HAP-1 (cell line): Measurements from ENCODE around the gene DIAPH1.

ENCODE experiments used
- DNase-seq, 2 experiments: peaks; one replicate each; pipeline ENCODE4 v3.0.0-alpha.2; 2016 to 2020; ENCODE audit warnings: low spot score in 2 of 2
- H3K27me3 ChIP-seq: fragments of 250-450 bp; sonication (Bioruptor Pico); 2 replicates; pipeline ENCODE4 v1.5.1; 2020; ENCODE audit warnings: low read depth, mild to moderate bottlenecking, moderate library complexity
- H3K36me3 ChIP-seq: fragments of 250-450 bp; sonication (Bioruptor Pico); replicated peaks from 2 replicates; pipeline ENCODE4 v1.5.1; 2020; ENCODE audit warnings: mild to moderate bottlenecking
- H3K4me1 ChIP-seq: fragments of 250-450 bp; sonication (Bioruptor Pico); 2 replicates; pipeline ENCODE4 v1.5.1; 2020; ENCODE audit warnings: mild to moderate bottlenecking
- H3K4me3 ChIP-seq: fragments of 250-450 bp; sonication (Bioruptor Pico); 2 replicates; pipeline ENCODE4 v1.5.1; 2020; ENCODE audit warnings: mild to moderate bottlenecking, moderate library complexity
- H3K9me3 ChIP-seq: fragments of 250-450 bp; sonication (Bioruptor Pico); 2 replicates; pipeline ENCODE4 v1.5.1; 2020; ENCODE audit warnings: mild to moderate bottlenecking, moderate library complexity
- in situ Hi-C: fragments of 300-500 bp; cut with MboI; formaldehyde crosslinking; loops from 3 replicates; pipeline ENCODE4 v1.14.3; 2020; ENCODE audit warnings: low sequenced_read_pairs, inconsistent platforms, mixed read lengths

DIAPH1 gene

GRCh38 chr5:141590127-141590526, 28.7 kb downstream of the DIAPH1 start:
- no peak for DNase-seq
- in situ Hi-C loops = no loop called here
- H3K27me3 ChIP-seq = no peaks in the 10 kb centered on the region
- H3K4me1 ChIP-seq = no peaks in the 10 kb centered on the region
- peaks cover 17% of the 10 kb centered on the region for H3K36me3 ChIP-seq
- H3K4me3 ChIP-seq = no peak overlapping the region
- no peaks in the 10 kb centered on the region for H3K9me3 ChIP-seq

- Histone ChIP-seq H3K4me1 (no peaks in the 10 kb centered on the region), H3K9me3 (no peaks in the 10 kb centered on the region), H3K4me3 (no peak overlapping the region), H3K36me3 (peaks cover 44% of the 10 kb centered on the region), H3K27me3 (no peaks in the 10 kb centered on the region)
- DNase-seq = no peak
- in situ Hi-C loops = no loop called here
Observed at GRCh38 chr5:141586246-141586645, 32.6 kb downstream of the DIAPH1 start.

GRCh38 chr5:141585594-141585993, 33.2 kb downstream of the DIAPH1 start:
- no peaks in the 10 kb centered on the region for H3K27me3 ChIP-seq
- peaks cover 50% of the 10 kb centered on the region for H3K36me3 ChIP-seq
- DNase-seq = no peak
- no peak overlapping the region for H3K4me3 ChIP-seq
- no peaks in the 10 kb centered on the region for H3K9me3 ChIP-seq
- in situ Hi-C loops = no loop called here
- no peaks in the 10 kb centered on the region for H3K4me1 ChIP-seq

- no peaks in the 10 kb centered on the region for H3K27me3 ChIP-seq
- no peaks in the 10 kb centered on the region for H3K4me1 ChIP-seq
- no peak overlapping the region for H3K4me3 ChIP-seq
- H3K9me3 ChIP-seq = no peaks in the 10 kb centered on the region
- H3K36me3 ChIP-seq = peaks cover 61% of the 10 kb centered on the region
- DNase-seq = no peak
- in situ Hi-C loops = loop anchor here (25.0 kb wide), 1 partner anchor 362 kb away; the partner anchor contains the start of genes PCDHB12, PCDHB13 and PCDHB14
Observed at GRCh38 chr5:141574122-141574510, 44.7 kb downstream of the DIAPH1 start.

- H3K36me3 ChIP-seq = peaks cover 58% of the 10 kb centered on the region
- H3K27me3 ChIP-seq = no peaks in the 10 kb centered on the region
- no peak overlapping the region for H3K4me3 ChIP-seq
- no peak for DNase-seq
- no peaks in the 10 kb centered on the region for H3K9me3 ChIP-seq
- no peaks in the 10 kb centered on the region for H3K4me1 ChIP-seq
- in situ Hi-C loops = loop anchor here (25.0 kb wide), 1 partner anchor 361 kb away; the partner anchor contains the start of genes PCDHB12, PCDHB13 and PCDHB14
Observed at GRCh38 chr5:141573489-141574121, 45.2 kb downstream of the DIAPH1 start.

- H3K27me3 ChIP-seq = no peaks in the 10 kb centered on the region
- in situ Hi-C loops = loop anchor here (25.0 kb wide), 1 partner anchor 358 kb away; the partner anchor contains the start of genes PCDHB12, PCDHB13 and PCDHB14
- H3K4me1 ChIP-seq = no peaks in the 10 kb centered on the region
- peaks cover 46% of the 10 kb centered on the region for H3K36me3 ChIP-seq
- no peak overlapping the region for H3K4me3 ChIP-seq
- H3K9me3 ChIP-seq = no peaks in the 10 kb centered on the region
- no peak for DNase-seq
Observed at GRCh38 chr5:141570655-141571054, 48.1 kb downstream of the DIAPH1 start.

- Histone ChIP-seq H3K36me3 (peaks cover 49% of the 10 kb centered on the region), H3K9me3 (no peaks in the 10 kb centered on the region), H3K4me1 (peaks cover 10% of the 10 kb centered on the region), H3K27me3 (no peaks in the 10 kb centered on the region), H3K4me3 (no peak overlapping the region)
- peak in 1 of 2 experiments; percentile 14 for DNase-seq
- in situ Hi-C loops = loop anchor here (10.0 to 25.0 kb wide), 2 partner anchors 213 to 355 kb away; partner anchors contain the start of genes PCDHB12, PCDHB13, PCDHB14 and PCDHGA4
Observed at GRCh38 chr5:141567513-141568117, 51.2 kb downstream of the DIAPH1 start.

- Histone ChIP-seq H3K27me3 (no peaks in the 10 kb centered on the region), H3K4me1 (peaks cover 14% of the 10 kb centered on the region), H3K4me3 (no peak overlapping the region), H3K36me3 (peaks cover 37% of the 10 kb centered on the region), H3K9me3 (no peaks in the 10 kb centered on the region)
- in situ Hi-C loops = loop anchor here (10.0 to 25.0 kb wide), 2 partner anchors 211 to 354 kb away; partner anchors contain the start of genes PCDHB12, PCDHB13, PCDHB14 and PCDHGA4
- DNase-seq = no peak
Observed at GRCh38 chr5:141565826-141566570, 52.8 kb downstream of the DIAPH1 start.

- no peaks in the 10 kb centered on the region for H3K27me3 ChIP-seq
- DNase-seq = peak; percentile 75 to 88
- no peak overlapping the region for H3K4me3 ChIP-seq
- H3K4me1 ChIP-seq = peaks cover 24% of the 10 kb centered on the region
- in situ Hi-C loops = loop anchor here (5.0 to 25.0 kb wide), 3 partner anchors 152 to 352 kb away; partner anchors contain the start of genes PCDHB12, PCDHB13, PCDHB14 and PCDHGA10
- H3K36me3 ChIP-seq = peaks cover 35% of the 10 kb centered on the region
- H3K9me3 ChIP-seq = no peaks in the 10 kb centered on the region
Observed at GRCh38 chr5:141564216-141564692, 54.5 kb downstream of the DIAPH1 start.

GRCh38 chr5:141560725-141561483, 57.9 kb downstream of the DIAPH1 start:
- Histone ChIP-seq H3K9me3 (no peaks in the 10 kb centered on the region), H3K4me3 (no peak overlapping the region), H3K36me3 (peaks cover 29% of the 10 kb centered on the region), H3K27me3 (no peaks in the 10 kb centered on the region), H3K4me1 (peaks cover 29% of the 10 kb centered on the region)
- in situ Hi-C loops = loop anchor here (5.0 to 25.0 kb wide), 3 partner anchors 149 to 349 kb away; partner anchors contain the start of genes PCDHB12, PCDHB13, PCDHB14 and PCDHGA10
- peak; percentile 92 to 99 for DNase-seq

GRCh38 chr5:141560151-141560550, 58.6 kb downstream of the DIAPH1 start:
- in situ Hi-C loops = loop anchor here (5.0 to 25.0 kb wide), 3 partner anchors 148 to 348 kb away; partner anchors contain the start of genes PCDHB12, PCDHB13, PCDHB14 and PCDHGA10

GRCh38 chr5:141559461-141559860, 59.3 kb downstream of the DIAPH1 start:
- no peaks in the 10 kb centered on the region for H3K9me3 ChIP-seq
- in situ Hi-C loops = loop anchor here (25.0 kb wide), 1 partner anchor 347 kb away; the partner anchor contains the start of genes PCDHB12, PCDHB13 and PCDHB14
- H3K27me3 ChIP-seq = no peaks in the 10 kb centered on the region
- H3K4me3 ChIP-seq = no peak overlapping the region
- no peak for DNase-seq
- peaks cover 24% of the 10 kb centered on the region for H3K36me3 ChIP-seq
- peaks cover 24% of the 10 kb centered on the region for H3K4me1 ChIP-seq

More at GRCh38 chr5:141560151-141560550, 58.6 kb downstream of the DIAPH1 start:
- no peaks in the 10 kb centered on the region for H3K27me3 ChIP-seq
- H3K9me3 ChIP-seq = no peaks in the 10 kb centered on the region
- peak; percentile 22 to 42 for DNase-seq
- peaks cover 29% of the 10 kb centered on the region for H3K36me3 ChIP-seq
- H3K4me1 ChIP-seq = peaks cover 29% of the 10 kb centered on the region
- H3K4me3 ChIP-seq = no peak overlapping the region
